Peyer's patch (tissue), 4 donors: ENCODE results near the gene ATP9A. TPM values are rescaled to one million over a fixed set of nuclear protein-coding genes. Genes with fewer than 3 reads are reported as not detected.

ENCODE experiments used
- DNase-seq, 3 donors: peaks; one replicate each; pipeline ENCODE4 v3.0.0-alpha.2; 2017 to 2019
- H3K27ac ChIP-seq, 4 donors: fragments of 200-600 bp; sonication (generic); one replicate each; pipeline ENCODE4 v1.5.1; 2016 to 2019
- H3K27me3 ChIP-seq, 2 donors: fragments of 200-600 bp; sonication (generic); one replicate each; pipeline ENCODE4 v1.5.1; 2019
- H3K36me3 ChIP-seq, 3 donors: fragments of 200-600 bp; sonication (generic); one replicate each; pipeline ENCODE4 v1.5.1; 2016 to 2019
- H3K4me1 ChIP-seq, 4 donors: fragments of 200-600 bp; sonication (generic); one replicate each; pipeline ENCODE4 v1.5.1; 2016 to 2019
- H3K4me3 ChIP-seq, 4 donors: fragments of 200-600 bp; sonication (generic); 1 replicate in 3 of 4; 2 replicates in 1 of 4; pipeline ENCODE4 v1.5.1; 2016 to 2019; ENCODE audit warnings: mild to moderate bottlenecking in 1 of 4
- H3K9me3 ChIP-seq, 4 donors: fragments of 200-600 bp; sonication (generic); one replicate each; pipeline ENCODE4 v1.5.1; 2016 to 2019; ENCODE audit warnings: mild to moderate bottlenecking in 1 of 4
- CTCF ChIP-seq, 6 experiments: fragments of 450-650 bp in 4 of 6; fragments of 200-600 bp in 2 of 6; sonication (generic) in 1 of 6; IDR thresholded peaks; one replicate each; pipeline ENCODE4 v1.5.1; 2017 to 2019; ENCODE audit warnings: antibody characterized with exemption in 6 of 6, mild to moderate bottlenecking in 3 of 6, moderate library complexity in 1 of 6
- POLR2A ChIP-seq, 2 donors: fragments of 450-650 bp; IDR thresholded peaks; one replicate each; pipeline ENCODE4 v1.5.1; 2017; ENCODE audit warnings: antibody characterized with exemption in 2 of 2, mild to moderate bottlenecking in 2 of 2, moderate library complexity in 2 of 2
- total RNA-seq, 4 donors: library from RNA; depleted of rRNA; stranded (reverse); fragments of >200 nt; gene quantifications; one replicate each; pipeline ENCODE4 v1.1.0, GENCODE V29; 2016

The ATP9A gene
- total RNA-seq, 4 donors from 2014 or later: 27.2 to 73.1 (median 48.7) TPM

GRCh38 chr20:51622004-51622874 is 146.0 kb downstream of the ATP9A start:
- H3K36me3 ChIP-seq: peaks cover 0 to 40% (median 0%) of the 10 kb centered on the region in 3 donors

GRCh38 chr20:51620432-51620831 is 147.8 kb downstream of the ATP9A start:
- Histone ChIP-seq H3K9me3 (no peaks in the 10 kb centered on the region), H3K4me3 (no peak overlapping the region), H3K27me3 (no peaks in the 10 kb centered on the region), H3K36me3 (peaks cover 0 to 51% (median 0%) of the 10 kb centered on the region in 3 donors), H3K27ac (no peak overlapping the region), H3K4me1 (no peaks in the 10 kb centered on the region)
- no peak for TF ChIP-seq POLR2A (IDR thresholded peaks at IDR 0.05)
- TF ChIP-seq CTCF (IDR thresholded peaks at IDR 0.05): no peak
- no peak for DNase-seq

More at GRCh38 chr20:51622004-51622874, 146.0 kb downstream of the ATP9A start:
- H3K27ac ChIP-seq: no peak overlapping the region
- no peaks in the 10 kb centered on the region for H3K9me3 ChIP-seq
- no peak overlapping the region for H3K4me3 ChIP-seq
- no peak for DNase-seq
- no peaks in the 10 kb centered on the region for H3K4me1 ChIP-seq
- no peaks in the 10 kb centered on the region for H3K27me3 ChIP-seq
- TF ChIP-seq POLR2A (IDR thresholded peaks at IDR 0.05): no peak
- TF ChIP-seq CTCF (IDR thresholded peaks at IDR 0.05): no peak

- Histone ChIP-seq H3K4me1 (no peaks in the 10 kb centered on the region), H3K9me3 (no peaks in the 10 kb centered on the region)
- TF ChIP-seq CTCF (IDR thresholded peaks at IDR 0.05): no peak
- TF ChIP-seq POLR2A (IDR thresholded peaks at IDR 0.05): no peak
These were observed 152.1 kb downstream of the ATP9A start for GRCh38 chr20:51616060-51616459.

GRCh38 chr20:51614687-51615086 is 153.5 kb downstream of the ATP9A start:
- no peak for TF ChIP-seq CTCF (IDR thresholded peaks at IDR 0.05)
- no peak for TF ChIP-seq POLR2A (IDR thresholded peaks at IDR 0.05)
- no peaks in the 10 kb centered on the region for H3K9me3 ChIP-seq
- H3K27ac ChIP-seq: no peak overlapping the region
- DNase-seq: no peak
- no peak overlapping the region for H3K4me3 ChIP-seq
- H3K27me3 ChIP-seq: no peaks in the 10 kb centered on the region
- H3K36me3 ChIP-seq: peaks cover 0 to 57% (median 0%) of the 10 kb centered on the region in 3 donors
- no peaks in the 10 kb centered on the region for H3K4me1 ChIP-seq

More at GRCh38 chr20:51616060-51616459, 152.1 kb downstream of the ATP9A start:
- H3K4me3 ChIP-seq: no peak overlapping the region
- no peak overlapping the region for H3K27ac ChIP-seq
- no peak for DNase-seq
- peaks cover 0 to 54% (median 0%) of the 10 kb centered on the region in 3 donors for H3K36me3 ChIP-seq
- no peaks in the 10 kb centered on the region for H3K27me3 ChIP-seq

- Histone ChIP-seq H3K27ac (no peak overlapping the region), H3K9me3 (no peaks in the 10 kb centered on the region), H3K4me3 (no peak overlapping the region), H3K27me3 (no peaks in the 10 kb centered on the region), H3K36me3 (peaks cover 0 to 61% (median 0%) of the 10 kb centered on the region in 3 donors), H3K4me1 (no peaks in the 10 kb centered on the region)
- DNase-seq: no peak
- TF ChIP-seq CTCF (IDR thresholded peaks at IDR 0.05) (no peak), POLR2A (IDR thresholded peaks at IDR 0.05) (no peak)
These were observed 154.6 kb downstream of the ATP9A start for GRCh38 chr20:51613580-51613979.
